Measurements from ENCODE around the gene CSN2.

CSN2 gene

GRCh38 chr4:69965628-69966027 is at the start of gene CSN2:
CSN2 (minus strand) TSS chr4:69965728; CDS start chr4:69960995, 4,733 bp downstream.
- H3K4me1 Mint-ChIP-seq (ENCODE audit: low read depth) = no peaks in the 10 kb centered on the region
- no peak for DNase-seq
- no peaks in the 10 kb centered on the region for H3K36me3 Mint-ChIP-seq (ENCODE audit: low read depth)
- H3K27ac Mint-ChIP-seq = no peak within 1 kb of the TSS
- H3K27me3 Mint-ChIP-seq = no peaks in the 10 kb centered on the region
- H3K4me3 Mint-ChIP-seq = no peak within 1 kb of the TSS
- no peaks in the 10 kb centered on the region for H3K9me3 Mint-ChIP-seq

- Mint-ChIP-seq H3K36me3 (ENCODE audit: low read depth) (no peaks in the 10 kb centered on the region), H3K4me1 (ENCODE audit: low read depth) (no peaks in the 10 kb centered on the region), H3K9me3 (no peaks in the 10 kb centered on the region), H3K27ac (no peak overlapping the region), H3K27me3 (no peaks in the 10 kb centered on the region), H3K4me3 (no peak overlapping the region)
- no peak for DNase-seq
Observed at GRCh38 chr4:70008771-70009170, 43.2 kb upstream of the CSN2 start.

- no peaks in the 10 kb centered on the region for H3K9me3 Mint-ChIP-seq
- no peak overlapping the region for H3K4me3 Mint-ChIP-seq
- no peaks in the 10 kb centered on the region for H3K27me3 Mint-ChIP-seq
- H3K36me3 Mint-ChIP-seq (ENCODE audit: low read depth) = no peaks in the 10 kb centered on the region
- H3K27ac Mint-ChIP-seq = no peak overlapping the region
- no peaks in the 10 kb centered on the region for H3K4me1 Mint-ChIP-seq (ENCODE audit: low read depth)
- no peak for DNase-seq
Observed at GRCh38 chr4:70002507-70002906, 37.0 kb upstream of the CSN2 start.

GRCh38 chr4:70000711-70001110 is 35.2 kb upstream of the CSN2 start:
- Mint-ChIP-seq H3K4me1 (ENCODE audit: low read depth) (no peaks in the 10 kb centered on the region), H3K27me3 (no peaks in the 10 kb centered on the region), H3K27ac (no peak overlapping the region), H3K4me3 (no peak overlapping the region), H3K36me3 (ENCODE audit: low read depth) (no peaks in the 10 kb centered on the region), H3K9me3 (no peaks in the 10 kb centered on the region)
- DNase-seq = no peak

GRCh38 chr4:69999420-69999819 is 33.9 kb upstream of the CSN2 start:
- no peak for DNase-seq
- Mint-ChIP-seq H3K4me3 (no peak overlapping the region), H3K36me3 (ENCODE audit: low read depth) (no peaks in the 10 kb centered on the region), H3K27ac (no peak overlapping the region), H3K9me3 (no peaks in the 10 kb centered on the region), H3K4me1 (ENCODE audit: low read depth) (no peaks in the 10 kb centered on the region), H3K27me3 (no peaks in the 10 kb centered on the region)

GRCh38 chr4:69995526-69996016 is 30.0 kb upstream of the CSN2 start, which contains the start of gene STATH:
STATH (plus strand) TSS chr4:69995966; CDS start chr4:69998438, 2,472 bp downstream.
- Mint-ChIP-seq H3K4me3 (no peak within 1 kb of the TSS), H3K27ac (no peak within 1 kb of the TSS), H3K9me3 (no peaks in the 10 kb centered on the region), H3K4me1 (ENCODE audit: low read depth) (no peaks in the 10 kb centered on the region), H3K27me3 (no peaks in the 10 kb centered on the region), H3K36me3 (ENCODE audit: low read depth) (no peaks in the 10 kb centered on the region)
- no peak for DNase-seq

GRCh38 chr4:69994782-69995181 is 29.3 kb upstream of the CSN2 start:
- no peaks in the 10 kb centered on the region for H3K36me3 Mint-ChIP-seq (ENCODE audit: low read depth)
- no peak overlapping the region for H3K4me3 Mint-ChIP-seq
- H3K27me3 Mint-ChIP-seq = no peaks in the 10 kb centered on the region
- no peaks in the 10 kb centered on the region for H3K4me1 Mint-ChIP-seq (ENCODE audit: low read depth)
- DNase-seq = no peak
- no peaks in the 10 kb centered on the region for H3K9me3 Mint-ChIP-seq
- H3K27ac Mint-ChIP-seq = no peak overlapping the region

- no peaks in the 10 kb centered on the region for H3K9me3 Mint-ChIP-seq
- no peaks in the 10 kb centered on the region for H3K27me3 Mint-ChIP-seq
- no peak for DNase-seq
- H3K36me3 Mint-ChIP-seq (ENCODE audit: low read depth) = no peaks in the 10 kb centered on the region
- H3K4me1 Mint-ChIP-seq (ENCODE audit: low read depth) = no peaks in the 10 kb centered on the region
- H3K27ac Mint-ChIP-seq = no peak overlapping the region
- no peak overlapping the region for H3K4me3 Mint-ChIP-seq
Observed at GRCh38 chr4:69991016-69991415, 25.5 kb upstream of the CSN2 start.

GRCh38 chr4:69986663-69987062 is 21.1 kb upstream of the CSN2 start:
- Mint-ChIP-seq H3K27ac (no peak overlapping the region), H3K27me3 (no peaks in the 10 kb centered on the region), H3K9me3 (no peaks in the 10 kb centered on the region), H3K36me3 (ENCODE audit: low read depth) (no peaks in the 10 kb centered on the region), H3K4me3 (no peak overlapping the region), H3K4me1 (ENCODE audit: low read depth) (no peaks in the 10 kb centered on the region)
- no peak for DNase-seq

- no peak for DNase-seq
- no peaks in the 10 kb centered on the region for H3K36me3 Mint-ChIP-seq (ENCODE audit: low read depth)
- no peak overlapping the region for H3K4me3 Mint-ChIP-seq
Observed at GRCh38 chr4:69984030-69984443, 18.5 kb upstream of the CSN2 start.

GRCh38 chr4:69977582-69977981 is 12.1 kb upstream of the CSN2 start:
- no peaks in the 10 kb centered on the region for H3K36me3 Mint-ChIP-seq (ENCODE audit: low read depth)
- H3K4me1 Mint-ChIP-seq (ENCODE audit: low read depth) = no peaks in the 10 kb centered on the region
- no peak overlapping the region for H3K27ac Mint-ChIP-seq
- no peak for DNase-seq
- H3K4me3 Mint-ChIP-seq = no peak overlapping the region
- H3K9me3 Mint-ChIP-seq = no peaks in the 10 kb centered on the region
- H3K27me3 Mint-ChIP-seq = no peaks in the 10 kb centered on the region

More at GRCh38 chr4:69984030-69984443, 18.5 kb upstream of the CSN2 start:
- Mint-ChIP-seq H3K9me3 (no peaks in the 10 kb centered on the region), H3K4me1 (ENCODE audit: low read depth) (no peaks in the 10 kb centered on the region), H3K27me3 (no peaks in the 10 kb centered on the region), H3K27ac (no peak overlapping the region)

GRCh38 chr4:69974631-69975030 is 9.1 kb upstream of the CSN2 start:
- Mint-ChIP-seq H3K9me3 (no peaks in the 10 kb centered on the region), H3K27me3 (no peaks in the 10 kb centered on the region), H3K4me3 (no peak overlapping the region), H3K27ac (no peak overlapping the region), H3K36me3 (ENCODE audit: low read depth) (no peaks in the 10 kb centered on the region), H3K4me1 (ENCODE audit: low read depth) (no peaks in the 10 kb centered on the region)
- DNase-seq = no peak

GRCh38 chr4:69970071-69970470 is 4.5 kb upstream of the CSN2 start:
- Mint-ChIP-seq H3K36me3 (ENCODE audit: low read depth) (no peaks in the 10 kb centered on the region), H3K27me3 (no peaks in the 10 kb centered on the region), H3K27ac (no peak overlapping the region), H3K4me3 (no peak overlapping the region), H3K4me1 (ENCODE audit: low read depth) (no peaks in the 10 kb centered on the region), H3K9me3 (no peaks in the 10 kb centered on the region)
- DNase-seq = no peak

GRCh38 chr4:69957209-69957608 is 8.3 kb downstream of the CSN2 start:
- Mint-ChIP-seq H3K27me3 (no peaks in the 10 kb centered on the region), H3K4me1 (ENCODE audit: low read depth) (no peaks in the 10 kb centered on the region), H3K36me3 (ENCODE audit: low read depth) (no peaks in the 10 kb centered on the region), H3K9me3 (no peaks in the 10 kb centered on the region), H3K4me3 (no peak overlapping the region), H3K27ac (no peak overlapping the region)
- DNase-seq = no peak

- Mint-ChIP-seq H3K36me3 (ENCODE audit: low read depth) (no peaks in the 10 kb centered on the region), H3K4me1 (ENCODE audit: low read depth) (no peaks in the 10 kb centered on the region), H3K9me3 (no peaks in the 10 kb centered on the region), H3K4me3 (no peak overlapping the region), H3K27ac (no peak overlapping the region), H3K27me3 (no peaks in the 10 kb centered on the region)
- no peak for DNase-seq
Observed at GRCh38 chr4:69951602-69952001, 13.9 kb downstream of the CSN2 start.

GRCh38 chr4:69936566-69936965 is 29.0 kb downstream of the CSN2 start:
- Mint-ChIP-seq H3K36me3 (ENCODE audit: low read depth) (no peaks in the 10 kb centered on the region), H3K4me3 (no peak overlapping the region), H3K4me1 (ENCODE audit: low read depth) (no peaks in the 10 kb centered on the region), H3K9me3 (no peaks in the 10 kb centered on the region), H3K27ac (no peak overlapping the region), H3K27me3 (no peaks in the 10 kb centered on the region)
- DNase-seq = no peak
